Spleen (tissue), 11 donors: ENCODE results near the gene PTPRU. TPM values are rescaled to one million over a fixed set of nuclear protein-coding genes. Genes with fewer than 3 reads are reported as not detected.

Experiments
- DNase-seq: peaks from one replicate; pipeline ENCODE4 v3.0.0-alpha.2; 2020
- H3K27ac ChIP-seq, 8 donors: fragments of 200-600 bp; sonication (generic) in 7 of 8; 1 replicate in 4 of 8; 2 replicates in 4 of 8; pipeline versions ENCODE4 v1.5.0 to v1.8.0; 2016 to 2021; ENCODE audit warnings: inconsistent platforms in 4 of 8, mild to moderate bottlenecking in 4 of 8, moderate library complexity in 1 of 8
- H3K27me3 ChIP-seq, 7 donors: fragments of 200-600 bp; sonication (generic) in 6 of 7; replicated peaks in 1 of 7; 1 replicate in 4 of 7; 2 replicates in 3 of 7; pipeline versions ENCODE4 v1.5.0 to v1.8.0; 2016 to 2021; ENCODE audit warnings: inconsistent platforms in 3 of 7, mild to moderate bottlenecking in 1 of 7
- H3K36me3 ChIP-seq, 6 donors: fragments of 200-600 bp; sonication (generic) in 5 of 6; 1 replicate in 4 of 6; 2 replicates in 2 of 6; pipeline versions ENCODE4 v1.5.0 to v1.8.0; 2016 to 2021; ENCODE audit warnings: inconsistent platforms in 2 of 6
- H3K4me1 ChIP-seq, 6 donors: fragments of 200-600 bp; sonication (generic) in 5 of 6; 1 replicate in 3 of 6; 2 replicates in 3 of 6; pipeline versions ENCODE4 v1.5.0 to v1.8.0; 2016 to 2021; ENCODE audit warnings: inconsistent platforms in 3 of 6
- H3K4me3 ChIP-seq, 8 donors: fragments of 200-600 bp; sonication (generic) in 7 of 8; 1 replicate in 4 of 8; 2 replicates in 4 of 8; pipeline versions ENCODE4 v1.5.0 to v1.8.0; 2016 to 2021; ENCODE audit warnings: inconsistent platforms in 4 of 8, mild to moderate bottlenecking in 4 of 8, moderate library complexity in 2 of 8
- H3K9me3 ChIP-seq, 8 donors: fragments of 200-600 bp; sonication (generic) in 7 of 8; 1 replicate in 4 of 8; 2 replicates in 4 of 8; pipeline versions ENCODE4 v1.5.0 to v1.8.0; 2016 to 2021; ENCODE audit warnings: inconsistent platforms in 4 of 8
- POLR2A ChIP-seq, 3 donors: fragments of 450-650 bp; IDR thresholded peaks; one replicate each; pipeline ENCODE4 v1.5.1; 2017; ENCODE audit warnings: antibody characterized with exemption in 3 of 3, mild to moderate bottlenecking in 1 of 3
- POLR2AphosphoS5 ChIP-seq, 3 donors: sonication (generic); formaldehyde crosslinking; IDR thresholded peaks; one replicate each; pipeline ENCODE4 v1.5.1; 2017; ENCODE audit warnings: antibody characterized with exemption in 3 of 3
- WGBS, 5 donors: extraction: QIAGEN DNeasy Blood & Tissue Kit in 3 of 5; methylation state at CpG; one replicate each; pipeline versions ENCODE4 v1.1.5 to v1.1.7; 2013 to 2018; 5-methylcytosine and 5-hydroxymethylcytosine counted together
- intact Hi-C: fragments of 100-400 bp; cut with DNase I; formaldehyde crosslinking; loops from one replicate; pipeline ENCODE4 v1.15.0; 2023; ENCODE audit warnings: low total_unique reads
- polyA plus RNA-seq, 3 donors: library from polyadenylated mRNA; stranded (reverse); fragments of 200-250 nt; gene quantifications; one replicate each; pipeline ENCODE4 v1.2.1, GENCODE V29; 2013
- total RNA-seq, 7 donors: library from RNA; depleted of rRNA in 3 of 7; stranded (reverse); fragments of >200 nt in 3 of 7; fragmentation: NEBNext Ultra II Directional in 4 of 7; extraction: Animal tissue kit (Norgen Biotek cat#: 25700) in 4 of 7; gene quantifications; one replicate each; pipeline versions ENCODE4 v1.1.0 to v1.2.1, GENCODE V29; 2016 to 2021
- TF ChIP-seq, protein P1 (sequence below), 11 experiments: fragments of 200-600 bp in 7 of 11; fragments of 450-650 bp in 4 of 11; sonication (generic) in 4 of 11; IDR thresholded peaks in 8 of 11; conservative IDR thresholded peaks in 3 of 11; 1 replicate in 7 of 11; 2 replicates in 4 of 11; pipeline versions ENCODE4 v1.4.0 to v1.8.0; 2016 to 2021; ENCODE audit warnings: antibody characterized with exemption in 11 of 11, inconsistent platforms in 4 of 11, mild to moderate bottlenecking in 1 of 11
- donor health status: healthy with polysubstance abuse.
- donor health status: DM: no; HTN: no; CAD: no; lungs with moderate emphysema.
- donor health status: DM: no; HTN: no; CAD: no.
- donor health status: Bipolar disorder and iron deficiency.
- donor health status: healthy.
- donor health status: DM: no; HTN: no; CAD: no.
- donor health status: DM: yes; HTN: yes; CAD: no.

PTPRU gene
- total and polyA plus RNA-seq, 10 donors = 1.00 to 10.8 (median 5.2) TPM

DNA sequence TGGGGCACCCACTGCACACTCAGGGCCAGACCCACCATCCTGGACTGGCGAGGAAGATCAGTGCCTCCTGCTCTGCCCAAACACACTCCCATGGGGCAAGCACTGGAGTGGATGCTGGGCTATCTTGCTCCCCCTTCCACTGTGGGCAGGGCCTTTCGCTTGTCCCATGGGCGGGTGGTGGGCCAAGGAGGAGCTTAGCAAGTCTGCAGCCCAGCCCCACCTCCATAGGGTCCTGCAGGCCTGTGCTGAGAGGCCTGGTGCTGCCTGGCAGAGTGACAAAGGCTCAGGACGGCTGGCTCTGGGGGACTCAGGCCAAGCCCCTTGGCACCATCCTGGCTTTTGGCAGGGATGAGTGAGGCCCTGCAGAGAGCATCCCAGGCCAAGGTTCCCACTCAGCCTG is 89.4 kb downstream of the PTPRU start:
- TF ChIP-seq POLR2AphosphoS5 (IDR thresholded peaks at IDR 0.05) (no peak), POLR2A (IDR thresholded peaks at IDR 0.05) (no peak)
- TF ChIP-seq, protein P1, sequence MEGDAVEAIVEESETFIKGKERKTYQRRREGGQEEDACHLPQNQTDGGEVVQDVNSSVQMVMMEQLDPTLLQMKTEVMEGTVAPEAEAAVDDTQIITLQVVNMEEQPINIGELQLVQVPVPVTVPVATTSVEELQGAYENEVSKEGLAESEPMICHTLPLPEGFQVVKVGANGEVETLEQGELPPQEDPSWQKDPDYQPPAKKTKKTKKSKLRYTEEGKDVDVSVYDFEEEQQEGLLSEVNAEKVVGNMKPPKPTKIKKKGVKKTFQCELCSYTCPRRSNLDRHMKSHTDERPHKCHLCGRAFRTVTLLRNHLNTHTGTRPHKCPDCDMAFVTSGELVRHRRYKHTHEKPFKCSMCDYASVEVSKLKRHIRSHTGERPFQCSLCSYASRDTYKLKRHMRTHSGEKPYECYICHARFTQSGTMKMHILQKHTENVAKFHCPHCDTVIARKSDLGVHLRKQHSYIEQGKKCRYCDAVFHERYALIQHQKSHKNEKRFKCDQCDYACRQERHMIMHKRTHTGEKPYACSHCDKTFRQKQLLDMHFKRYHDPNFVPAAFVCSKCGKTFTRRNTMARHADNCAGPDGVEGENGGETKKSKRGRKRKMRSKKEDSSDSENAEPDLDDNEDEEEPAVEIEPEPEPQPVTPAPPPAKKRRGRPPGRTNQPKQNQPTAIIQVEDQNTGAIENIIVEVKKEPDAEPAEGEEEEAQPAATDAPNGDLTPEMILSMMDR (IDR thresholded peaks at IDR 0.05 in 8 of 11, conservative IDR thresholded peaks at IDR 0.05 in 3 of 11) = no peak
- Histone ChIP-seq H3K27me3 (no peaks in the 10 kb centered on the region), H3K4me1 (no peaks in the 10 kb centered on the region), H3K4me3 (no peak overlapping the region), H3K27ac (no peak overlapping the region), H3K9me3 (no peaks in the 10 kb centered on the region), H3K36me3 (no peaks in the 10 kb centered on the region)
- intact Hi-C loops = no loop called here
- 81 to 94% (median 84%) methylated on average over 3 to 4 of the region's 4 CpGs for WGBS, 5 donors
- peak; percentile 42 for DNase-seq

DNA sequence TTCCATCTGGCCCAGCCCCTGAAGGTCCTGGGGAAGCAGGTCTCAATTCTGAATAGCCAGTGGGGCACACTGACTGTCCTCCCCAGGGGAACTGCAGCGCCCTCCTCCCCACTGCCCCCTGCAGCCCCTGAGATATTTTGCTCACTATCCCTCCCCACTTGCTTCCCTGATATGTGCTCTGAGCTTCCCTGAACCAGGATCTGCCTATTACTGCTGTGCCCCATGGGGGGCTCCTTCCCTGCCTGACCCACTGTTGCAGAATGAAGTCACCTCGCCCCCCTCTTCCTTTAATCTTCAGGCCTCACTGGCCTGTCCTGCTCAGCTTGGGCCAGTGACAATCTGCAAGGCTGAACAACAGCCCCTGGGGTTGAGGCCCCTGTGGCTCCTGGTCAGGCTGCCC is 89.8 kb downstream of the PTPRU start:
- intact Hi-C loops = no loop called here
- peak; percentile 28 for DNase-seq
- Histone ChIP-seq H3K4me3 (no peak overlapping the region), H3K4me1 (no peaks in the 10 kb centered on the region), H3K27me3 (peaks cover 0 to under 1% (median 0%) of the 10 kb centered on the region in 7 donors), H3K9me3 (no peaks in the 10 kb centered on the region), H3K27ac (no peak overlapping the region), H3K36me3 (no peaks in the 10 kb centered on the region)
- TF ChIP-seq POLR2A (IDR thresholded peaks at IDR 0.05) = no peak
- no peak for TF ChIP-seq POLR2AphosphoS5 (IDR thresholded peaks at IDR 0.05)
- TF ChIP-seq, protein P1 (IDR thresholded peaks at IDR 0.05 in 8 of 11, conservative IDR thresholded peaks at IDR 0.05 in 3 of 11) = no peak
- WGBS, 5 donors = 79 to 94% (median 88%) methylated on average over 2 of the region's 2 CpGs

DNA sequence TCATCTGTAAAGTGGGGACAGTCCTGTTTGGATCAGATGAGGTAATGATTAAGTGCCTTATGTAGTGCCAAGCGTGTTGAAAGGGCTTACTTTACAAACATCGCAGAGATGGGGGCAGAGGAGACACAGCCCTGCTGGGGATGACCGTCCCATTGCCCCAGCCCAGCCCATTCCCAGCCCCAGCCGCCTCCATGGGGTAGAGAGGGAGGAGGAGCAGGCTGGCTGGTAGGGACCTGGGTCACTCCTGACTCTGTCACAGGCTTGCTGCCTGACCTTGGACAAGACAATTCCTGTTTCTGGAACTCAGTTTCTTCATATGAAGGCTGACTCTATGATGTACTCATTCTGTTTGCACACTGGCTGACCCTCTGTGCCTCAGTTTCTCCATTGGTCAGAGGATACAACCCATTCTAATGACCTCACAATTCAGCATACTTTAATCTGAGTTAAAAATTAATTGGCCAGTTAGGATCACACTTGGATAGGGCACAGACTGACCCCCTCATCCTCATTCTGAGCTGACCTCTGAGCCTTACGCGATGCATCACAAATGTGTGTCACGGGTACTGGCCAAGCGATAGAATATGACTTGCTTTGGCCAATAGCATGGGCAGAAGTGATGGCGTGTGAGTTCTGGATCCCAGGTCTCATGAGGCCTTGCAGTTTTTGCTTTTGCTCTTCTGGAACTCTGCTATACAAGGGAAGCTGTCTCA is 91.1 kb downstream of the PTPRU start:
- no peaks in the 10 kb centered on the region for H3K9me3 ChIP-seq
- H3K27ac ChIP-seq = no peak overlapping the region
- DNase-seq = peak; percentile 32
- no peaks in the 10 kb centered on the region for H3K36me3 ChIP-seq
- 90 to 95% (median 92%) methylated on average over 8 to 9 of the region's 9 CpGs for WGBS, 5 donors
- no peak overlapping the region for H3K4me3 ChIP-seq
- no peaks in the 10 kb centered on the region for H3K4me1 ChIP-seq
- TF ChIP-seq, protein P1 (IDR thresholded peaks at IDR 0.05 in 8 of 11, conservative IDR thresholded peaks at IDR 0.05 in 3 of 11) = no peak
- TF ChIP-seq POLR2AphosphoS5 (IDR thresholded peaks at IDR 0.05) (no peak), POLR2A (IDR thresholded peaks at IDR 0.05) (no peak)
- peaks cover 0 to 13% (median 0%) of the 10 kb centered on the region in 7 donors for H3K27me3 ChIP-seq
- intact Hi-C loops = no loop called here

DNA sequence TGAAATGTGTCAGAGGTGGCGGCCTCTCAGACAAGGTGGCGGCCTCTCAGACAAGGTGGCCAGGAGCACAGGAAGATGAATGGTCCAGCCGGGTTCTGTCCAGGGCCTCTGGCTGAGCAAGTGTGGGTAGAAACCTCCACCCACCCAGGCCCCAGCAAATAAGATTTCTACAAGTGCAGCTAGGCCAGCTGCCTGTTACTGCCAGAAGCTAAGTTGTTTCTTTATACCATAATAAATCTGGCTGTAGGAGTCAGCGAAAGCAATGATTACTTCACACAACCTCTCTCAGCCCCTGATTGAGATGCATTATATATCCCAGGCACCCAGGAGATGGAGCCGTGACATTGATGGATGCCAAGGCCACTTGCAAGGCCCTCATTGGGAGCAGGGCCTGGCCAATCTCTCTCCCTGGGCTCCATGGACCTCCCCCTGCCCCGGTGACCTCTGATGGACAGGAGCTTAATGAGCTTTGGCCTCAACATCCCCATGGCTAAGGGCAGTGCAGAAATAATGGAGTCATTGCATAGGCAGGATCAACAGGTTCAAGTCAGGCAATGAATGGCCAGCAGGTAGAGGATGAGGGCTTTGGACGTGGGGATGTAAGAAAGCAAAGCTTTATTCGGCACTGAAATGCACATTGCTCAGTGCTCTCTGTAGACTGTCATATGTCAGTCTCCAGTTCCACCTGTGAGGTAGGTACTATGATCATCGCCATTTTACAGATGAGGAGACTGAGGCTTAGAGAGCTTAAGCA is 92.9 kb downstream of the PTPRU start:
- no peaks in the 10 kb centered on the region for H3K4me1 ChIP-seq
- H3K27ac ChIP-seq = no peak overlapping the region
- TF ChIP-seq POLR2AphosphoS5 (IDR thresholded peaks at IDR 0.05) (no peak), POLR2A (IDR thresholded peaks at IDR 0.05) (no peak)
- TF ChIP-seq, protein P1 (IDR thresholded peaks at IDR 0.05 in 8 of 11, conservative IDR thresholded peaks at IDR 0.05 in 3 of 11) = no peak
- H3K9me3 ChIP-seq = no peaks in the 10 kb centered on the region
- H3K27me3 ChIP-seq = peaks cover 0 to 14% (median 0%) of the 10 kb centered on the region in 7 donors
- H3K4me3 ChIP-seq = no peak overlapping the region
- DNase-seq = peak; percentile 35
- 86 to 90% (median 88%) methylated on average over 9 of the region's 9 CpGs for WGBS, 5 donors
- H3K36me3 ChIP-seq = no peaks in the 10 kb centered on the region
- intact Hi-C loops = no loop called here
